Prostate gland (tissue), 2 donors: Measurements from ENCODE around the gene MAP3K7CL. TPM values are rescaled to one million over a fixed set of nuclear protein-coding genes. Genes with fewer than 3 reads are reported as not detected.

Experiments used
- DNase-seq: peaks from one replicate; pipeline ENCODE4 v3.0.0-alpha.2; 2019; ENCODE audit warnings: low spot score
- H3K27ac ChIP-seq, 2 donors: fragments of 200-600 bp; sonication (generic); 2 replicates each; pipeline ENCODE4 v1.5.1; 2017 to 2019
- H3K27me3 ChIP-seq: fragments of 200-600 bp; sonication (generic); replicated peaks from 2 replicates; pipeline ENCODE4 v1.5.1; 2019; ENCODE audit not compliant: insufficient read depth
- H3K36me3 ChIP-seq, 2 donors: fragments of 200-600 bp; sonication (generic); 1 replicate in 1 of 2; 2 replicates in 1 of 2; pipeline versions ENCODE4 v1.5.1 to v1.8.1; 2017 to 2019
- H3K4me1 ChIP-seq: fragments of 200-600 bp; sonication (generic); replicated peaks from 2 replicates; pipeline ENCODE4 v1.5.1; 2019
- H3K4me3 ChIP-seq, 2 donors: fragments of 200-600 bp; sonication (generic); 2 replicates each; pipeline ENCODE4 v1.5.1; 2017 to 2019
- H3K9me3 ChIP-seq: fragments of 200-600 bp; sonication (generic); 2 replicates; pipeline ENCODE4 v1.5.1; 2017
- POLR2A ChIP-seq: fragments of 450-650 bp; IDR thresholded peaks from one replicate; pipeline ENCODE4 v1.6.1; 2016; ENCODE audit warnings: antibody characterized with exemption, mild to moderate bottlenecking
- POLR2AphosphoS5 ChIP-seq: sonication (generic); formaldehyde crosslinking; IDR thresholded peaks from one replicate; pipeline ENCODE4 v1.6.1; 2017; ENCODE audit warnings: antibody characterized with exemption
- whole genome bisulfite sequencing: methylation state at CpG from one replicate; pipeline ENCODE4 v1.1.5; 2018; 5-methylcytosine and 5-hydroxymethylcytosine counted together
- intact Hi-C: fragments of 100-400 bp; cut with DNase I; formaldehyde crosslinking; loops from one replicate; pipeline ENCODE4 v1.14.2; 2022
- total RNA-seq, 2 donors: library from RNA; depleted of rRNA; stranded (reverse); fragments of >200 nt; gene quantifications; one replicate each; pipeline ENCODE4 v1.1.0, GENCODE V29; 2016
- TF ChIP-seq, protein P1 (sequence below), 4 experiments: fragments of 200-600 bp in 2 of 4; fragments of 450-650 bp in 2 of 4; sonication (generic) in 2 of 4; IDR thresholded peaks; 1 replicate in 3 of 4; 2 replicates in 1 of 4; pipeline ENCODE4 v1.5.1; 2016 to 2019; ENCODE audit warnings: antibody characterized with exemption in 4 of 4, mild to moderate bottlenecking in 2 of 4, moderate library complexity in 2 of 4

Gene MAP3K7CL
- total RNA-seq, 2 donors from 2014 or later, result 8.7 to 13.2 TPM

- TF ChIP-seq, protein P1, sequence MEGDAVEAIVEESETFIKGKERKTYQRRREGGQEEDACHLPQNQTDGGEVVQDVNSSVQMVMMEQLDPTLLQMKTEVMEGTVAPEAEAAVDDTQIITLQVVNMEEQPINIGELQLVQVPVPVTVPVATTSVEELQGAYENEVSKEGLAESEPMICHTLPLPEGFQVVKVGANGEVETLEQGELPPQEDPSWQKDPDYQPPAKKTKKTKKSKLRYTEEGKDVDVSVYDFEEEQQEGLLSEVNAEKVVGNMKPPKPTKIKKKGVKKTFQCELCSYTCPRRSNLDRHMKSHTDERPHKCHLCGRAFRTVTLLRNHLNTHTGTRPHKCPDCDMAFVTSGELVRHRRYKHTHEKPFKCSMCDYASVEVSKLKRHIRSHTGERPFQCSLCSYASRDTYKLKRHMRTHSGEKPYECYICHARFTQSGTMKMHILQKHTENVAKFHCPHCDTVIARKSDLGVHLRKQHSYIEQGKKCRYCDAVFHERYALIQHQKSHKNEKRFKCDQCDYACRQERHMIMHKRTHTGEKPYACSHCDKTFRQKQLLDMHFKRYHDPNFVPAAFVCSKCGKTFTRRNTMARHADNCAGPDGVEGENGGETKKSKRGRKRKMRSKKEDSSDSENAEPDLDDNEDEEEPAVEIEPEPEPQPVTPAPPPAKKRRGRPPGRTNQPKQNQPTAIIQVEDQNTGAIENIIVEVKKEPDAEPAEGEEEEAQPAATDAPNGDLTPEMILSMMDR (IDR thresholded peaks at IDR 0.05), result no peak
- TF ChIP-seq POLR2A (no peak), POLR2AphosphoS5 (peak; percentile 74)
- Histone ChIP-seq H3K36me3 (no peaks in the 10 kb centered on the region), H3K4me1 (peaks cover 14% of the 10 kb centered on the region), H3K27me3 (no peaks in the 10 kb centered on the region), H3K4me3 (no peak overlapping the region), H3K9me3 (no peaks in the 10 kb centered on the region), H3K27ac (peak overlapping the region; percentile 48 to 76)
- WGBS, result 12% methylated on average over 5 of the region's 5 CpGs
- intact Hi-C loops, result no loop called here
- peak; percentile 55 for DNase-seq
Measured at GRCh38 chr21:29145354-29145782, 14.9 kb downstream of the MAP3K7CL start.

- H3K4me3 ChIP-seq, result no peak overlapping the region
- DNase-seq, result peak; percentile 68
- TF ChIP-seq POLR2A (no peak), POLR2AphosphoS5 (peak; percentile 91)
- intact Hi-C loops, result no loop called here
- 22% methylated on average over 7 of the region's 7 CpGs for WGBS
- no peaks in the 10 kb centered on the region for H3K9me3 ChIP-seq
- H3K4me1 ChIP-seq, result peaks cover 16% of the 10 kb centered on the region
- peak overlapping the region; percentile 48 to 76 for H3K27ac ChIP-seq
- no peaks in the 10 kb centered on the region for H3K27me3 ChIP-seq
- no peaks in the 10 kb centered on the region for H3K36me3 ChIP-seq
Measured at GRCh38 chr21:29145852-29146453, 15.5 kb downstream of the MAP3K7CL start.

GRCh38 chr21:29146726-29147125, 16.3 kb downstream of the MAP3K7CL start:
- WGBS, result 55% methylated on average over 1 of the region's 1 CpG
- no peak for DNase-seq
- H3K9me3 ChIP-seq, result no peaks in the 10 kb centered on the region
- TF ChIP-seq, protein P1 (IDR thresholded peaks at IDR 0.05), result no peak
- no peak for TF ChIP-seq POLR2AphosphoS5
- TF ChIP-seq POLR2A, result no peak
- H3K36me3 ChIP-seq, result no peaks in the 10 kb centered on the region
- no peaks in the 10 kb centered on the region for H3K27me3 ChIP-seq
- intact Hi-C loops, result no loop called here
- H3K27ac ChIP-seq, result peak overlapping the region; percentile 48 to 76
- no peak overlapping the region for H3K4me3 ChIP-seq
- H3K4me1 ChIP-seq, result peaks cover 16% of the 10 kb centered on the region

- intact Hi-C loops, result no loop called here
- 31% methylated on average over 5 of the region's 5 CpGs for WGBS
- peak overlapping the region; percentile 49 to 70 for H3K27ac ChIP-seq
- no peaks in the 10 kb centered on the region for H3K27me3 ChIP-seq
- H3K9me3 ChIP-seq, result no peaks in the 10 kb centered on the region
- TF ChIP-seq POLR2A (no peak), POLR2AphosphoS5 (peak; percentile 27)
- no peak overlapping the region for H3K4me3 ChIP-seq
- H3K36me3 ChIP-seq, result no peaks in the 10 kb centered on the region
- DNase-seq, result peak; percentile 47
- peaks cover 16% of the 10 kb centered on the region for H3K4me1 ChIP-seq
Measured at GRCh38 chr21:29148530-29148929, 18.1 kb downstream of the MAP3K7CL start.

DNA sequence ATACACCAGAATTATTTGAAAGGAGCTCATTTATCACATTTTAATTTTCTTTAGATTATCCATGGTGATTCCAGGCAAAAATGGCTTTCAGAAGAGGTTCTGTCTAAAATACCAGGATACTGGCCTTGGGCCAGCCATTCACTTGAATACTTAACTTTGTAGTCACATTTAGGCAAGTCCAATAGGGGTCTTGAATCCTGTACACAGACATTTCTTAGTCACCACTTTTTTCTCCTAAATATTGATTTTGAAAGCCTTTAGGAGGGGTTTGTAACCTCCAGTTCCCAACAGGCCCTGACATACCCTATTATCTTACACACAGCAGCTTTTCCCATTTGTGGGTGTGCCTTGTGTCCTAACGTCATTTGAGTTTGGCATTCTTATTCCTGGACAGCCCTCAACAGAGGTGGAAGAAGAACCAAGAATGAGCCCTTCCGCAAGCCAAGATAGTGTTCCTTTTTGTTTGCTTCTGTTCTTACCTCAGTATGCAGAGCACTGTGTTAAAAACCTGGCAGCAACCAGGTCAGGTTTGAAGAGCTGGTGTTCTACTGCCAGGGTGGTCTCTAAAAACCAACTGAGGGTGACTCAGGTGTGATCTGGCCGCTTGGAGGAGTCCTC, 19.5 kb downstream of the MAP3K7CL start:
- WGBS, result 36% methylated on average over 3 of the region's 3 CpGs
- Histone ChIP-seq H3K4me1 (peaks cover 16% of the 10 kb centered on the region), H3K27me3 (no peaks in the 10 kb centered on the region), H3K27ac (peak overlapping the region; percentile 49 to 70), H3K4me3 (no peak overlapping the region), H3K9me3 (no peaks in the 10 kb centered on the region), H3K36me3 (no peaks in the 10 kb centered on the region)
- TF ChIP-seq, protein P1 (IDR thresholded peaks at IDR 0.05), result no peak
- peak; percentile 94 for TF ChIP-seq POLR2AphosphoS5
- intact Hi-C loops, result no loop called here
- DNase-seq, result peak; percentile 74

DNA sequence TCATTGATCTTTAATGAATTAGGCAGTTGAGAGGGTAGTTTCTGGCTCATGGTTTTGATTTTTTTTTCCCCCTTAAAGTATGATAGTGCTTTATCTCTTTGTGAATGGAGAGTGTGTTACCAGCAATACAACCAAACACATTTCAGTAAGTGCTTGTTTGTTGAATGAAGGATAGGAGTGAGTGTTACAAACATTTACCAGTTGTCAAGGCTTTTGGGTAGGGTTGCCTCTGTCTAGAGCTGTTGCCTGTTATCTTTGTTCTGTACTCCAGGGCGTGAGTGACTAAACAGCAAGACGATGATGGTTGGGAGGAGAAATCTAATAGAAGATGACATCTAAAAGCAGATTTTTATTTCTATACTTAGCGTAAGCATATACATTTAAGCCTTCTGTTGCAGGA, 21.5 kb downstream of the MAP3K7CL start:
- H3K9me3 ChIP-seq, result no peaks in the 10 kb centered on the region
- intact Hi-C loops, result no loop called here
- no peaks in the 10 kb centered on the region for H3K27me3 ChIP-seq
- H3K36me3 ChIP-seq, result no peaks in the 10 kb centered on the region
- 86% methylated on average over 3 of the region's 3 CpGs for WGBS
- TF ChIP-seq POLR2A (no peak), POLR2AphosphoS5 (no peak)
- TF ChIP-seq, protein P1 (IDR thresholded peaks at IDR 0.05), result no peak
- DNase-seq, result no peak
- no peak overlapping the region for H3K27ac ChIP-seq
- no peak overlapping the region for H3K4me3 ChIP-seq
- H3K4me1 ChIP-seq, result peaks cover 16% of the 10 kb centered on the region
